NT2/D1 (cell line): ENCODE measurements around the gene NDUFB7.

ENCODE experiments used
- DNase-seq: peaks from one replicate; pipeline ENCODE4 v3.0.0-alpha.2; 2011; ENCODE audit warnings: low read depth, low spot score
- H3K27me3 ChIP-seq: 2 replicates; pipeline ENCODE4 v1.6.0; 2011; ENCODE audit warnings: mild to moderate bottlenecking; ENCODE audit not compliant: insufficient read length, insufficient read depth
- H3K36me3 ChIP-seq: 2 replicates; pipeline ENCODE4 v1.6.1; 2011; ENCODE audit warnings: mild to moderate bottlenecking, low read length, mixed read lengths; ENCODE audit not compliant: insufficient read depth, insufficient read length
- H3K4me1 ChIP-seq: 2 replicates; pipeline ENCODE4 v1.5.1; 2011; ENCODE audit not compliant: insufficient read depth, insufficient read length
- H3K4me3 ChIP-seq: 2 replicates; pipeline ENCODE4 v1.5.1; 2011; ENCODE audit warnings: low read depth; ENCODE audit not compliant: insufficient read length
- H3K9ac ChIP-seq: 2 replicates; pipeline ENCODE4 v1.6.0; 2011; ENCODE audit warnings: low read depth; ENCODE audit not compliant: insufficient read length
- H3K9me3 ChIP-seq: 2 replicates; pipeline ENCODE4 v1.5.1; 2011; ENCODE audit warnings: mild to moderate bottlenecking, low read length; ENCODE audit not compliant: insufficient read depth
- SUZ12 ChIP-seq: IDR thresholded peaks from 2 replicates; pipeline ENCODE4 v1.6.1; 2011; ENCODE audit not compliant: insufficient read length, insufficient read depth; ENCODE audit errors: extremely low read depth
- YY1 ChIP-seq: IDR thresholded peaks from 2 replicates; pipeline ENCODE4 v1.6.1; 2011; ENCODE audit not compliant: insufficient read length, insufficient read depth
- ZNF274 ChIP-seq: IDR thresholded peaks from 2 replicates; pipeline ENCODE4 v1.6.1; 2011; ENCODE audit warnings: mild to moderate bottlenecking, low read depth, low read length

NDUFB7 gene

GRCh38 chr19:14526423-14526822 is 45.4 kb downstream of the NDUFB7 start:
- H3K9ac ChIP-seq: no peak overlapping the region
- TF ChIP-seq ZNF274 (no peak), SUZ12 (no peak), YY1 (no peak)
- no peak for DNase-seq
- H3K36me3 ChIP-seq: no peaks in the 10 kb centered on the region
- H3K4me3 ChIP-seq: no peak overlapping the region
- H3K4me1 ChIP-seq: peaks cover 3% of the 10 kb centered on the region
- H3K9me3 ChIP-seq: no peaks in the 10 kb centered on the region
- H3K27me3 ChIP-seq: no peaks in the 10 kb centered on the region

GRCh38 chr19:14525729-14526128 is 46.1 kb downstream of the NDUFB7 start:
- H3K4me3 ChIP-seq: no peak overlapping the region
- no peaks in the 10 kb centered on the region for H3K9me3 ChIP-seq
- H3K4me1 ChIP-seq: peaks cover under 1% of the 10 kb centered on the region
- no peaks in the 10 kb centered on the region for H3K27me3 ChIP-seq
- no peak overlapping the region for H3K9ac ChIP-seq
- TF ChIP-seq YY1 (no peak), ZNF274 (no peak), SUZ12 (no peak)
- H3K36me3 ChIP-seq: no peaks in the 10 kb centered on the region
- DNase-seq: no peak

GRCh38 chr19:14520543-14520942 is 51.3 kb downstream of the NDUFB7 start:
- TF ChIP-seq ZNF274: no peak
- TF ChIP-seq SUZ12: no peak
- no peak for TF ChIP-seq YY1
- no peaks in the 10 kb centered on the region for H3K9me3 ChIP-seq
- H3K4me1 ChIP-seq: peaks cover 9% of the 10 kb centered on the region
- no peak for DNase-seq
- H3K27me3 ChIP-seq: no peaks in the 10 kb centered on the region
- no peak overlapping the region for H3K4me3 ChIP-seq
- no peak overlapping the region for H3K9ac ChIP-seq
- H3K36me3 ChIP-seq: peaks cover 20% of the 10 kb centered on the region

GRCh38 chr19:14519860-14520407 is 51.9 kb downstream of the NDUFB7 start:
- Histone ChIP-seq H3K4me3 (no peak overlapping the region), H3K4me1 (peaks cover 9% of the 10 kb centered on the region), H3K9me3 (no peaks in the 10 kb centered on the region), H3K9ac (peak overlapping the region; percentile 69), H3K36me3 (peaks cover 26% of the 10 kb centered on the region), H3K27me3 (no peaks in the 10 kb centered on the region)
- TF ChIP-seq YY1 (no peak), SUZ12 (no peak)
- no peak for DNase-seq

- Histone ChIP-seq H3K4me3 (no peak overlapping the region), H3K27me3 (no peaks in the 10 kb centered on the region), H3K9me3 (no peaks in the 10 kb centered on the region), H3K9ac (peak overlapping the region; percentile 69), H3K36me3 (peaks cover 32% of the 10 kb centered on the region), H3K4me1 (peaks cover 9% of the 10 kb centered on the region)
- TF ChIP-seq SUZ12 (no peak), YY1 (no peak), ZNF274 (no peak)
- DNase-seq: no peak
Observed at GRCh38 chr19:14519245-14519859, 52.5 kb downstream of the NDUFB7 start.

GRCh38 chr19:14517840-14518505 is 53.9 kb downstream of the NDUFB7 start, which contains the start of gene DNAJB1:
DNAJB1 (minus strand) TSS chr19:14518397; CDS start chr19:14518349, 48 bp downstream.
- Histone ChIP-seq H3K4me1 (peaks cover 9% of the 10 kb centered on the region), H3K27me3 (no peaks in the 10 kb centered on the region), H3K4me3 (peak within 1 kb of the TSS; percentile 94), H3K9ac (peak within 1 kb of the TSS; percentile 97), H3K9me3 (no peaks in the 10 kb centered on the region), H3K36me3 (peaks cover 39% of the 10 kb centered on the region)
- no peak for TF ChIP-seq SUZ12
- TF ChIP-seq ZNF274: no peak
- no peak for DNase-seq

GRCh38 chr19:14517446-14517839 is 54.4 kb downstream of the NDUFB7 start:
- TF ChIP-seq ZNF274: no peak
- no peak for TF ChIP-seq YY1
- TF ChIP-seq SUZ12: no peak
- Histone ChIP-seq H3K36me3 (peaks cover 39% of the 10 kb centered on the region), H3K4me1 (peaks cover 9% of the 10 kb centered on the region), H3K9me3 (no peaks in the 10 kb centered on the region), H3K9ac (peak overlapping the region; percentile 97), H3K27me3 (no peaks in the 10 kb centered on the region), H3K4me3 (peak overlapping the region; percentile 94)
- DNase-seq: no peak
